AG04450 (cell line): ENCODE measurements around the gene MAGI2. TPM values are rescaled to one million over a fixed set of nuclear protein-coding genes. Genes with fewer than 3 reads are reported as not detected.

Source experiments
- CTCF ChIA-PET: fragments of 300-600, 350-600 bp; formaldehyde crosslinking; extraction: SDS; loops from one replicate; lab custom pipeline; 2022; ENCODE audit warnings: antibody characterized with exemption, inconsistent platforms; lab: Charles Lee
- POLR2A ChIA-PET: fragments of 350-600 bp; formaldehyde crosslinking; extraction: SDS; loops from one replicate; lab custom pipeline; 2021; ENCODE audit warnings: antibody characterized with exemption, inconsistent platforms; lab: Yijun Ruan, JAX
- DNase-seq: peaks from one replicate; pipeline ENCODE4 v3.0.0-alpha.2; 2011; ENCODE audit warnings: low read depth, low spot score
- H3K27ac ChIP-seq: one replicate; pipeline ENCODE4 v1.5.1; 2012; ENCODE audit warnings: low read depth, low read length, control low read depth
- H3K27me3 ChIP-seq: one replicate; pipeline ENCODE4 v1.6.0; 2012; ENCODE audit warnings: low read length; ENCODE audit not compliant: control insufficient read depth, insufficient read depth
- H3K4me3 ChIP-seq: 2 replicates; pipeline ENCODE4 v1.5.1; 2011; ENCODE audit warnings: mild to moderate bottlenecking, low read depth, low read length, control low read depth
- H3K9me3 ChIP-seq: 2 replicates; pipeline ENCODE4 v1.5.1; 2012; ENCODE audit warnings: low read length; ENCODE audit not compliant: control insufficient read depth, insufficient read depth
- CTCF ChIP-seq: IDR thresholded peaks from 2 replicates; pipeline ENCODE4 v1.5.1; 2011; ENCODE audit warnings: low read depth, low read length, control low read depth, inconsistent platforms
- polyA plus RNA-seq: library from polyadenylated mRNA; depleted of rRNA; stranded (reverse); fragments of >200 nt; gene quantifications from 2 replicates; pipeline ENCODE4 v1.2.3, GENCODE V29; 2011

Gene MAGI2
- polyA plus RNA-seq, 1 experiment = 2.3 TPM

GRCh38 chr7:78165854-78166253 lies 1287.6 kb downstream of the MAGI2 start:
- Histone ChIP-seq H3K9me3 (no peaks in the 10 kb centered on the region), H3K27me3 (no peaks in the 10 kb centered on the region), H3K27ac (no peak overlapping the region), H3K4me3 (no peak overlapping the region)
- TF ChIP-seq CTCF = no peak
- CTCF ChIA-PET = no interaction called here
- DNase-seq = no peak
- POLR2A ChIA-PET = no interaction called here

GRCh38 chr7:78165454-78165853 lies 1288.0 kb downstream of the MAGI2 start:
- no peak overlapping the region for H3K4me3 ChIP-seq
- no peak overlapping the region for H3K27ac ChIP-seq
- ChIA-PET POLR2A (no interaction called here), CTCF (no interaction called here)
- H3K27me3 ChIP-seq = no peaks in the 10 kb centered on the region
- H3K9me3 ChIP-seq = no peaks in the 10 kb centered on the region
- TF ChIP-seq CTCF = no peak
- no peak for DNase-seq

GRCh38 chr7:78164459-78164858 lies 1289.0 kb downstream of the MAGI2 start:
- ChIA-PET CTCF (no interaction called here), POLR2A (no interaction called here)
- H3K27me3 ChIP-seq = no peaks in the 10 kb centered on the region
- no peak overlapping the region for H3K27ac ChIP-seq
- H3K9me3 ChIP-seq = no peaks in the 10 kb centered on the region
- H3K4me3 ChIP-seq = no peak overlapping the region
- TF ChIP-seq CTCF = no peak
- DNase-seq = no peak

- no peak overlapping the region for H3K4me3 ChIP-seq
- no peak for TF ChIP-seq CTCF
- no peaks in the 10 kb centered on the region for H3K27me3 ChIP-seq
- CTCF ChIA-PET = no interaction called here
- no peak overlapping the region for H3K27ac ChIP-seq
- POLR2A ChIA-PET = no interaction called here
- DNase-seq = no peak
- no peaks in the 10 kb centered on the region for H3K9me3 ChIP-seq
These were observed 1291.7 kb downstream of the MAGI2 start for GRCh38 chr7:78161781-78162180.

GRCh38 chr7:78159545-78159944 lies 1293.9 kb downstream of the MAGI2 start:
- Histone ChIP-seq H3K4me3 (no peak overlapping the region), H3K27me3 (no peaks in the 10 kb centered on the region), H3K9me3 (no peaks in the 10 kb centered on the region), H3K27ac (no peak overlapping the region)
- DNase-seq = no peak
- POLR2A ChIA-PET = no interaction called here
- TF ChIP-seq CTCF = no peak
- CTCF ChIA-PET = no interaction called here
